SK-MEL-5 (cell line): ENCODE data around the gene LRP1-AS. TPM values are rescaled to one million over a fixed set of nuclear protein-coding genes. Genes with fewer than 3 reads are reported as not detected.

ENCODE experiments used
- DNase-seq: peaks from one replicate; pipeline ENCODE4 v3.0.0-alpha.2; 2016; ENCODE audit warnings: low read depth, low spot score
- in situ Hi-C: cut with HindIII; loops from 2 replicates; pipeline ENCODE4 v1.10.0; 2016; ENCODE audit warnings: low sequenced_read_pairs, high pct_unique_total_duplicates, low pct_unique_long_range_greater_than_20kb
- total RNA-seq: library from RNA; depleted of rRNA; stranded (reverse); fragments of >200 nt; shearing (Covaris generic); gene quantifications from 2 replicates; pipeline ENCODE4 v1.2.3, GENCODE V29; 2014

LRP1-AS gene
- total RNA-seq, 1 experiment from 2014 or later, result not detected

DNA sequence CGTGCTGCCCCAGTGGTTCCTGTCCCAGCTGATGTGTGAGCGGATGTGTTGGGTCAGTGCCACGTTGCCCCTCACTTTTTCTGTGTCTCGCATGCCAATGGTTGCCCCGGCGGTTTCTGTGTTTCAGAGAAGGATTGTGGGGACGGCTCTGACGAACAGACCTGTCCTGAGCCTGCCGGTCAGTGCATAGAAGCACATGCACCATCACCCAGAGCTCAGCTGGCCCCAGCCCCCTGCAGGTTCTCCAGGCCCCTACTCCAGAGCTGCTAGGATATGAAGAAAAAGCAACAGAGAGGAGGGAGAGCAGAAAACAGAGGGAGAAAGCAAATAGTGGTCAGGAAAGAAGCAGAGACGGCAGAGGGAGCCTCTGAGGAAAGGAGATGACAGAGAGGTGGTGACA, 20.6 kb upstream of the LRP1-AS start:
- DNase-seq, result no peak
- in situ Hi-C loops, result no loop called here

DNA sequence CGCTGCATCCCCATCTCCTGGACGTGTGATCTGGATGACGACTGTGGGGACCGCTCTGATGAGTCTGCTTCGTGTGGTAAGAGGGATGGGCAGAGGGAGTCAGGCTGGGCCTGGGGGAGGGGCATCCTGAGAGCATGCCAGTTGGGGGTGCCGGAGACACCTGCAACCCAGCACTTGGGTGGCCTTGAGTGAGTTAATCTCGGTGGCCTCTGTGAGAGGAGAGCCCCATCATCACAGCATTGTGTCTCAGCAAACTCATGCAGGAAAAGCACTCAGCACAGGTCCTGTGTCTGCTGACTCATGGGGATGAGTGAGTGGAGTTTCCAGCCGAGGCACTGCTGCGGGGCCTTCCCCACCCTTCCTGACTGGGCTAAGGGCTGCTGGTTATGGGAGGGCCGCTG, 19.6 kb upstream of the LRP1-AS start:
- in situ Hi-C loops, result no loop called here
- no peak for DNase-seq

DNA sequence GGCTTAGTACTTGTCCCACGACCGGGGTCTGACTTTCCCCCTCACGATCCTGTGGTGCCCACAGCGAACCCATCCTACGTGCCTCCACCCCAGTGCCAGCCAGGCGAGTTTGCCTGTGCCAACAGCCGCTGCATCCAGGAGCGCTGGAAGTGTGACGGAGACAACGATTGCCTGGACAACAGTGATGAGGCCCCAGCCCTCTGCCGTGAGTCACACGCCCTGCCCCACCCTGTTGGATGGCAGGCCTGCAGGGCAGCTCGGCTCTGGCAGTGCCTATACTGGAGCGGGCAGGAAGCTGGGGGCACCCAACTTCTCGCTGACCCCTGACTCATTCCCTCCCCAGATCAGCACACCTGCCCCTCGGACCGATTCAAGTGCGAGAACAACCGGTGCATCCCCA, 18.3 kb upstream of the LRP1-AS start:
- DNase-seq, result no peak
- in situ Hi-C loops, result no loop called here

DNA sequence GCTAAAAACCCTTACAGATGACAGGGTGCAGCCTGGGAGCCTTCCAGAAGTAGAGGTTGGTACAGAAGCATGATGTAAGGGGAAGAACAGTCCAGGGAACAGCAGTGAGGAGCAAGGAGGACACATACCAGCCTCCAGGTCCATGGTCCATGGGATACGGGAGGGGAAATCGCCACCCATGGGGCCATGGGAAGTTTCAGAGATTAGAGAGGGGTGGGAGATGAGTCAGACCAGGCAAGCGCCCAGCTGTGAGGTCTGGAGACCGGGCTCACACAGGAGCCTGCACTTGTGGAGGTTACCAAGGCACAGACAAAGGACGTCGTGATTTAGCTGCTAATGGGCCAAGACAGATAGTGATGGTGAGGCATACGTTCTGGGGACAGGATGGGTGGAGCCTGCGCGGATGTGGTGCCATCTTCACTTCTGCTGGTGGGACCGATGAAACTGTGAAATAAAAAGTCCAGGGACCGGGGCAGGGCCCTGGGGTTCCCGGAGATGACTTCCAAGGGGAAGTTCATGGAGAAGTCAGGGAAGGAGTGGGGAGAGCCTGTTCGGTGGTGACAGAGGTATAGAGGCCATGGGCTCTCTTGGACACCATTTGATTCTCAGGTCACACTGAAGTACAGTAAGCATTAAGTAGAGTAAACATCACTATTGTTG, 17.7 kb upstream of the LRP1-AS start:
- no peak for DNase-seq
- in situ Hi-C loops, result no loop called here

DNA sequence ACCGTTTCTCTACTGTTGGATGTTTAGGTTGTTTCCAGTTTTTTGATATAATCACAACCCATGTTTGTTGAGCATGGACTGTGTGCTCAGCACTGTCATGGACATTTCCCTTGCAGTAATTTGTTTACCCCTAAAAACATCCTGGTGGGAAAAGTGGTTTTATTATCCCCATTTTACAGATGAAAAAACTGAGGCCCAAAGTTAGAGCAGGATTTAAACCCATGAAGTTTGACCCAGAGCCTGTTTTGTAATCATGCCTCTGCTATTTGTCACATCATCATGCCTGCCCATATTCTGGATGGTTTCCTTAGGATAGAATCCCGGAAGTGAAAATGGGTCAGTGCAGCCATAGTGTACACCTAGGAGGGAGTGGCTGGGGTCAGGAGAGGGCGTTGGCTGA, 17.0 kb upstream of the LRP1-AS start:
- no peak for DNase-seq
- in situ Hi-C loops, result no loop called here

DNA sequence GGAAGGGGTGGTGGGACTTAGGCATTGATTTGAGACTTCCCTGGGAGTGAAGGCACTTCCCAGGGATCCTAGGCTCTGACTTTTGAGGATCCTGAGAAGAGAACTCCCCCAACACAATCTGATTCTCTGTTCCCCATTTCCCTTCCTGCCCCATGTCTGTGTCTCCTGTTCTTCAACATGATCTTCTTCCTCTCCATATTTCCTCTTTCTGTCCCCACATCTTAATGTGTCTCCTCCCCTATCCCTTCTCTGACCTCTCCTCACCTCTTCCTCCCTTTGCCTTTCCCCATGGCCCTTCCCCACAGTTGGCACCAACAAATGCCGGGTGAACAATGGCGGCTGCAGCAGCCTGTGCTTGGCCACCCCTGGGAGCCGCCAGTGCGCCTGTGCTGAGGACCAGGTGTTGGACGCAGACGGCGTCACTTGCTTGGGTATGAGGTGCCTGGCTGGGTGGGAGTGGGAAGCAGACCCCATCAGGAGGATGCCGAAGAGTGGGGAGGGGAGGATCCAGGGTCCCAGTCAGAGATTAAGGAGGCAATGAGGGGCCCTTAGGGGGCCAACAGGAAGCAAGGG, 15.2 kb upstream of the LRP1-AS start:
- in situ Hi-C loops, result no loop called here
- DNase-seq, result no peak

DNA sequence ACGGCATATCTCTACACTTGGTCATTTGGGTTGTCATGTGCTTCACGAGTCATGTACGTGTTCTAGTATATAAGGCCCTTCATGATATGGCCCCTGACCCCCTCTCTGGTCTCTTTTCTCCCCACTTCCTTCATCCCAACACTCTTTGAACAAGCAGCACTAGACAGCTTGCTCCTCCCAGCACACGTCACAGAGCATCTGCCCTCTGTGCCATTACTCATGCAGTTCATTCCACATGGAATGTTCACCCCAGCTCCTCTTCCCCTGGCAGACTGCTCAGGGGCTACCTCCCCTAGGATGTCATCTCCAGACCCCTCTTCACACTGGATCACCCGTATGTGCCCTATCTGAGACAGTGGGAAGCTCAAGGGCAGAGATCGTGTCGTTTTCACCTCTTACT, 14.1 kb upstream of the LRP1-AS start:
- DNase-seq, result no peak
- in situ Hi-C loops, result no loop called here

DNA sequence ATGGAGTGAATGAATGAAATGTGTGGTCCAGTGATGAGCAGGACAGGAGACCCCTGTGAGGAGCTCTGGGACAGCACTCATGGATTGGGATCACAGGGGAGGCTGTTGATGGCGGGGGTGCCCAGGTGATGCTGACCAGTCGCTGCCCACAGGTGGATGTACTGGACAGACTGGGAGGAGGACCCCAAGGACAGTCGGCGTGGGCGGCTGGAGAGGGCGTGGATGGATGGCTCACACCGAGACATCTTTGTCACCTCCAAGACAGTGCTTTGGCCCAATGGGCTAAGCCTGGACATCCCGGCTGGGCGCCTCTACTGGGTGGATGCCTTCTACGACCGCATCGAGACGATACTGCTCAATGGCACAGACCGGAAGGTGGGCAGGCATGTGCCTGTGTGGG, 13.3 kb upstream of the LRP1-AS start:
- in situ Hi-C loops, result no loop called here
- no peak for DNase-seq

DNA sequence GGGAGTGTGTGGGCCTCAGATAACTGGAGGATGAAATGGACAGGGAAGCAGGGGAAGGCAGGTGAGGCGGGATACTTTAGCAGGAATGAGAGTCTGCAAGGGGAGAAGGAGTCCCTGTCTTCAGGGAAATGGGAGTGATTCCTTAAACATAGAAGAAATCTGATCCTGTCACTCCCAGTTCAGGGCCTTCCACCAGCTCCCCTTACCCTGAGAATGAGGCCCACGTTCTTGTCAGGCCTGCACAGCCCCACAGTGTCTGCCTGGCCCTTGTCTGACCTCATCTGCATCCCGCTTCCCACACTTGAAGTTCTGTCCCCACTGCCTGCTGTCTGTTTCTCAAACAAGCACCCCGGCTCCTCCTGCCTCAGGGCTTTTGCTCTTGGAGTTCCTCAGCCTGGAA, 12.6 kb upstream of the LRP1-AS start:
- no peak for DNase-seq
- in situ Hi-C loops, result no loop called here

DNA sequence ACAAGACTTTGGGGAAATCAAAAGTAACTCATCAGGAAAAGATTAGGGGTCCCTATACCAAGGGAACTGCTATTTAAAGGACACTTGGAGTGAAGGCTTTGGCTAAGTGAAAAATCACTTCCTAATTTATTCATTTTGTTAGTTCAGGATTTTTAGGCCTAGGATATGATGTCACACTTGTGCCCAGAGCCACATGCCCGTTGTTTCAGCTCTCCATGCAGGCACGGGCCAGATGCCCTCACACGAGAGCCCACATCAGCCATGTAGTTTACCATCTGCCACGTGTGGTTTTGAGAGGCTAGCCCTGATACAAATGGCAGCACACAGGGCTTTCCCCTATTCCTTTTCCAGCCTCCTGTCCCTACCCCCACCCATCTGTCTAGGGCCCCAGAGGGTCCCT, 11.9 kb upstream of the LRP1-AS start:
- no peak for DNase-seq
- in situ Hi-C loops, result no loop called here

DNA sequence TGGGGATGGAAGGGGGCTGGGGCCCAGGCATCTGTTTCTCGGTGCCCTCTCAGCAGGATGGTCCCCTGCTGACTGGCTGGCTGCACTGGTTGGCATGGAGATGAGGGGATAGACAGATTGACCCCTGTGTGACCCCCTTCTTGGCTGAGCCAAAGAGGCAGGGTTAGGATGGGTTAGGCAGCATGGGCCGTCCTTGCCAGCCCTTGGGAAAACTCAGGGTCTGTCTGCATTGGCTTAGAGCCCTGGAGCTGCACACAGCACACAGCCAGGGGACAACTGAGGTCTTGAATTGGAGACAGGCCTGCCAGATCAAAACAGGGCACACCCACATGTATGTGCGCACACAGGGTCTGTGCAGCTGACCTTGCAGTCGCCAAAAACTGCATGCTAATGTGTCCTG, 11.2 kb upstream of the LRP1-AS start:
- in situ Hi-C loops, result no loop called here
- DNase-seq, result no peak

DNA sequence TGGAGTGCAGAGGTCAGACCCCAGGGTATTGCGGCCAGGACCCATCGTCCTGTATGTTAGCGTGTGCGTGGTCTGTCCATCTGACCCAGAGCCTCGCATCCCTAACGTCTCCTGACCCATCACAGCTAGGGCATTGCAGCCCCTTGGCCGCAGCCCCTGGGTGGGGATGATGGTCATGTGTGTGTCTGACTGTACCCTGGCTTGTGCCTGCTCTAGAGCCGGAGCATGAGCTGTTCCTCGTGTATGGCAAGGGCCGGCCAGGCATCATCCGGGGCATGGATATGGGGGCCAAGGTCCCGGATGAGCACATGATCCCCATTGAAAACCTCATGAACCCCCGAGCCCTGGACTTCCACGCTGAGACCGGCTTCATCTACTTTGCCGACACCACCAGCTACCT, 10.8 kb upstream of the LRP1-AS start:
- no peak for DNase-seq
- in situ Hi-C loops, result no loop called here

DNA sequence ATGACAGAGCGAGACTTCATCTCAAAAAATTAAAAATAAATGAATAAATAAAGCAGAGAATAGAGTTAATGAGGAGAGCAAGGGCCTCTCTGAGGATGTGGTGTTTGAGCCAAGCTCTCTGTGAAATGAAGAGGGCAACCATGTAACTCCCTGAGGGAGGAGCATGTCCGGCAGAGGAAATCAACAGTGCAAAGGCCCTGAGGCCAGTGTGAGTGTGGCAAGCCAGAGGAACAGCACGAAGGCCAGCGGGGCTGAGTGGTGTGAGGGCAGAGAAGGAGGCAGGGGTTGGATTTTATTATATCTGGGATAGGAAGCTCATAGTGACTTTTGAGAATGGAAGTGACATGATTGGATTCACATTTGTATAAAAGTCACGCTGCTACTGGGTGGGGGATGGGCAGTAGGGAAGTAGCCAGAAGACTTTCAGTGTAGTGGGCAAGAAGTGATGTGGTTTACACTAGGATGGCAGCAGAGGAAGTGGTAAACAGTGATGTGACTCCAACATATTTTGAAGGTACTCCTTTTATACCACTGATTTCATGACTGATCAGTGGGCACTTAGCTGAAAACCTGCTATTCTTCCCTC, 10.3 kb upstream of the LRP1-AS start:
- in situ Hi-C loops, result no loop called here
- no peak for DNase-seq

DNA sequence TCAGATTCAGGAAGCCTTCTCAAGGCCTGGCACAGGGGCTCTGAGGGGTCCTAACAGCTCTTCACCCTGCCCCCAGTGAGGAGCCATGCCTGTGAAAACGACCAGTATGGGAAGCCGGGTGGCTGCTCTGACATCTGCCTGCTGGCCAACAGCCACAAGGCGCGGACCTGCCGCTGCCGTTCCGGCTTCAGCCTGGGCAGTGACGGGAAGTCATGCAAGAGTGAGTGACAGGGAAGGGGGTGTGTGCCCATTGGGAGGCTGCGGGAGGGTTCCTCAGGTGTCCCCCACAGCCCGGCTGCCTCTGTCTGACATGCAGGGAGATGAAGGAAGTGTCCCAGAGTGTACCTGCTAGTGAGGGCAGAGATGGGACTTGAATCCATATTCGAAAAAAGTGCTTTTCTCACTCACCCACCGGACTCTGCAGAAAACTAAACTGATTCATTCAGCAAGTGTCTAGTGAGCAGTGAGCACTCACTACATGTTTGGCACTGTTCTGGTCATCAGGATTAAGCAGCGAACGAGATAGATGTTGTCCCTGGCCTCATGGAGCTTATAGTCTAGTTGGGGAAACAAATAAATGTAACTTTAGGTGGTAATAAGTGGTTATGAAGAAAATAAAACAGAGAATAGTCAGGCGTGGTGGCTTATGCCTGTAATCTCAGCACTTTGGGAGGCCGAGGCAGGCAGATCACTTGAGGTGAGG, 9.4 kb upstream of the LRP1-AS start:
- DNase-seq, result no peak
- in situ Hi-C loops, result no loop called here

DNA sequence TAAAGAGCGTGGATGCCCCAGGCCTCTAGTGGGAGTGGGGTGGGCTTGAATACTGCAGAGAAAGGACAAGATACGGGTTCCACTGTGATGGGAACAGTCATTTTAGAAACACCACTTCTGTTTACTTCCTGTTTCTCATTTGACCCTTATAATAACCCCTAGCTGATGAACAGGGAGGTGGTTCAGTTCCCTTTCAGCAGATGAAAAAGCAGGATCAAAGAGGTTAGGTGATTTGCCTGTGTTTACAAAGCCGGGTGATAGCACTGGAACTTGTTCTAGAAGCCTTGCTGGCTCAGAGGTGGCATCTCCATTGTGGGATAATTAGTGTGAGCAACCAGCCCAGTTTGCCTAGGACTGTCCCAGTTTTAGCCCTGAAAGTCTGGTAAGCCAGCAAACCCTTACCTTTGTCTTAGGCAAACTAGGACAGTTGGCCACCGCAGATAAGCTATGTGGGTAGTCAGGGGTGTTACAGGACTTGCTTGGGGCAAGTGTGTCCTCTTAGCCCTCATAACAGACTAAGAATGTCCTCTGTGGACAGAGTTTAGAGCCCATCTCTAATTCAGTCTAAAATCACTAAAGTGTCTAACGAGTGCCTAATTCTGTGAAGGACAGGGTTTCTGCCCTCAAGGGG, 7.5 kb upstream of the LRP1-AS start:
- DNase-seq, result no peak
- in situ Hi-C loops, result no loop called here

DNA sequence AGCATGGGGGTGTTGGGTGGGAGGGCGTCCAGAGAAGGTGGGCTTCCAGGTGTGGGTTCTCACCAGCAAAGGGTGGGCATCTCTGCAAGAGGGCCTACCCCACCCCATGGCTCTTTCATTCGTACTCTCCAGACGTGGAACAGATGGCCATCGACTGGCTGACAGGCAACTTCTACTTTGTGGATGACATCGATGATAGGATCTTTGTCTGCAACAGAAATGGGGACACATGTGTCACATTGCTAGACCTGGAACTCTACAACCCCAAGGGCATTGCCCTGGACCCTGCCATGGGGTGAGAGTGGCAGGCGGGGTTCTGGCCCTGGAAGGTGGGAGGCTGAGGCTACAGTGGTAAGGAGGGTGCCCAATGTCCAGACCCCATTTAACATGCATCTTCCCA, 6.7 kb upstream of the LRP1-AS start:
- in situ Hi-C loops, result no loop called here

DNA sequence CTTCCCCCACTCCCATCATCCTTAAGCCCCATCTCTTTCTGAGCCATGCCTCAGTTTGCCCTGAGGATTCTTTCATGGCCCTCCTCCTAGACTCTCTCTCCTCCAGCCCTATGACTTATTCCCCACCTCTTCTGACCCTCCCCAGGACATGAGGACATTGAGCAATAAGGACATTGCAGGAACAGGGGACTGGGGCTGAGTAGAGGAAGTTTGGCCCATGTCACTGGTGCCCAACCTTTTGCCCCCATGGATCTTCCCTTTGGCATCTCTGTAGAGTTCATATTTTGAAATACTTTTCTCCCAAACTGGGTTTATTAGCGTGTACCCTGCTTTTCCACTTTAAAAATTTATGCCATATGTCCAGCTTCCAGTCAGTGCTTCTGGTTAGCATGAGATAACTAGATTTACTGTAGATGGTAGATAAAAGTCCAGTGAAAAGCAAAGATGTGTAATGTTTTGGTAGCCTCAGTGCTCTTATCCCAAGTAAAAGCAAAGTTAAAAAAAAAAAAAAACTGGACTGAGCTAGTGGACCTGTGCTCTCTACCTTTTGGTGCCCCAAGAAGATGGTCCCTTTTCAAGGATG, 6.1 kb upstream of the LRP1-AS start:
- no peak for DNase-seq
- in situ Hi-C loops, result no loop called here

More for the DNA sequence above, 6.7 kb upstream of the LRP1-AS start:
- no peak for DNase-seq

DNA sequence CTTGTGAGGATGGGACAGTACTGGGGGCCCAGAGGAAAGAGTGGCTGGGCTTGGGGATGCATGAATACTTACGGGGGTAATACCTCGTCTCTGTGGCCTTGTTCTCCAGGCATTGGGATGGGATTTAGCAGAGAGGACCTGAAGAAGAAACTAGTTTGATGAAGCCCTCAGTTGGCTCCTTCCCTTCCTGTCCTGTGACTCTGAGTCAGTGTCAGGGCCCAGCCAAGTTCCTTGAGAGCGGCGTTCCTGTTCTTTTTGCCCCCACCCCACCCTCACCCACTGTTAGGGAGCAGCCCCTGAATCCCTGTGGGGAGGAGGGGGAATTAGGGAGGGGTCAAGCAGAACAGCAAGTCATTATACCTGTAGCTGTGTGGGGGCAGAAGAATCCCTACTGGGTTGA, 5.2 kb upstream of the LRP1-AS start:
- peak; percentile 30 for DNase-seq
- in situ Hi-C loops, result no loop called here
